HG02623 (cell line): ENCODE measurements around the gene PDGFRA.

Experiments
- ATAC-seq: cut with Tn5 transposase; IDR thresholded peaks from one replicate; pipeline ENCODE4 v1.9.1; 2021; ENCODE audit warnings: moderate library complexity; ENCODE audit not compliant: unreplicated experiment

The PDGFRA gene

GRCh38 chr4:54228961-54229501, at the start of gene PDGFRA:
Gene PDGFRA (plus strand): TSS chr4:54229293. CDS start chr4:54258769, 29,476 bp downstream.
- ATAC-seq: no peak

GRCh38 chr4:54184581-54184980, 44.5 kb upstream of the PDGFRA start:
- ATAC-seq: no peak

GRCh38 chr4:54185044-54185780, 43.9 kb upstream of the PDGFRA start:
- ATAC-seq: no peak

GRCh38 chr4:54185866-54186265, 43.2 kb upstream of the PDGFRA start:
- no peak for ATAC-seq

- ATAC-seq: no peak
Measured at GRCh38 chr4:54186371-54186770, 42.7 kb upstream of the PDGFRA start.

- no peak for ATAC-seq
Measured at GRCh38 chr4:54187148-54187547, 41.9 kb upstream of the PDGFRA start.

GRCh38 chr4:54189140-54189539, 40.0 kb upstream of the PDGFRA start:
- no peak for ATAC-seq

- ATAC-seq: no peak
Measured at GRCh38 chr4:54192811-54193210, 36.3 kb upstream of the PDGFRA start.

GRCh38 chr4:54197926-54198325, 31.2 kb upstream of the PDGFRA start:
- ATAC-seq: no peak

GRCh38 chr4:54199919-54200318, 29.2 kb upstream of the PDGFRA start:
- no peak for ATAC-seq

GRCh38 chr4:54209617-54210016, 19.5 kb upstream of the PDGFRA start:
- no peak for ATAC-seq

GRCh38 chr4:54213001-54213400, 16.1 kb upstream of the PDGFRA start:
- ATAC-seq: no peak

- ATAC-seq: no peak
Measured at GRCh38 chr4:54213761-54214160, 15.3 kb upstream of the PDGFRA start.

- ATAC-seq: no peak
Measured at GRCh38 chr4:54215379-54216077, 13.6 kb upstream of the PDGFRA start.

GRCh38 chr4:54217642-54218495, 11.2 kb upstream of the PDGFRA start:
- peak; percentile 61 for ATAC-seq

- ATAC-seq: no peak
Measured at GRCh38 chr4:54218736-54219135, 10.4 kb upstream of the PDGFRA start.

- ATAC-seq: no peak
Measured at GRCh38 chr4:54224996-54225597, 4.0 kb upstream of the PDGFRA start.

GRCh38 chr4:54225598-54226403, 3.3 kb upstream of the PDGFRA start:
- no peak for ATAC-seq

GRCh38 chr4:54226404-54227255, 2.5 kb upstream of the PDGFRA start:
- ATAC-seq: no peak
